GM12878 (cell line): ENCODE results near the gene SLC25A15. TPM values are rescaled to one million over a fixed set of nuclear protein-coding genes. Genes with fewer than 3 reads are reported as not detected.

Experiments
- ATAC-seq: fragments of 200-7000 bp; cut with Tn5 transposase; 3 replicates; pipeline ENCODE4 v1.9.1; 2020; ENCODE audit warnings: mild to moderate bottlenecking, moderate library complexity
- BruUV-seq: library from RNA; stranded (reverse); fragments of 400-500 nt; replicated peaks from 2 replicates; lab custom pipeline; 2021; lab: Mats Ljungman, UMichigan
- CTCF ChIA-PET: fragments of 300-600 bp; sonication (Branson Sonifier 250); formaldehyde crosslinking; extraction: SDS; loops from one replicate; lab custom pipeline; 2021; ENCODE audit warnings: inconsistent platforms; lab: Yijun Ruan, JAX
- POLR2A ChIA-PET: fragments of 350-600 bp; formaldehyde crosslinking; extraction: SDS; loops from one replicate; lab custom pipeline; 2021; ENCODE audit warnings: inconsistent platforms; lab: Charles Lee
- RAD21 ChIA-PET: fragments of 300-600 bp; sonication (Branson Sonifier 250); formaldehyde crosslinking; loops from one replicate; lab custom pipeline; 2023; ENCODE audit warnings: antibody characterized with exemption; ENCODE audit not compliant: unreplicated experiment; lab: Charles Lee
- SMC1A ChIA-PET: fragments of 300-600 bp; sonication (Branson Sonifier 250); formaldehyde crosslinking; loops from one replicate; lab custom pipeline; 2023; ENCODE audit not compliant: unreplicated experiment, uncharacterized antibody; lab: Charles Lee
- DNase-seq: peaks from one replicate; pipeline ENCODE4 v3.0.0-alpha.2; 2011; ENCODE audit warnings: low read depth, low spot score
- FAIRE-seq: peaks from 3 replicates; lab custom pipeline; 2011; peaks lifted over from hg19 to GRCh38; lab: Jason Lieb, UNC
- H2AFZ ChIP-seq: 2 replicates; pipeline ENCODE4 v1.6.0; 2011; ENCODE audit warnings: low read depth, low read length, control low read depth; ENCODE audit not compliant: control insufficient read depth
- H3K27ac ChIP-seq: 2 replicates; pipeline ENCODE4 v1.5.1; 2011; ENCODE audit warnings: control low read depth; ENCODE audit not compliant: control insufficient read depth, insufficient read depth
- H3K27me3 ChIP-seq, 2 experiments: replicated peaks in 1 of 2; 2 replicates each; pipeline versions ENCODE4 v1.6.0 to v1.6.1; 2011; ENCODE audit warnings: low read length in 1 of 2; ENCODE audit not compliant: control insufficient read depth in 2 of 2, insufficient read depth in 2 of 2
- H3K36me3 ChIP-seq, 2 experiments: 2 replicates each; pipeline ENCODE4 v1.5.1; 2011; ENCODE audit warnings: low read length in 1 of 2; ENCODE audit not compliant: control insufficient read depth in 2 of 2, insufficient read depth in 2 of 2
- H3K4me1 ChIP-seq: 2 replicates; pipeline ENCODE4 v1.6.1; 2011; ENCODE audit warnings: mild to moderate bottlenecking, low read length, moderate library complexity, mixed read lengths; ENCODE audit not compliant: control insufficient read depth, insufficient read depth
- H3K4me2 ChIP-seq: 2 replicates; pipeline ENCODE4 v1.6.0; 2011; ENCODE audit warnings: control low read depth; ENCODE audit not compliant: control insufficient read depth, insufficient read depth
- H3K4me3 ChIP-seq: fragments of 200-600 bp; sonication (generic); 2 replicates; pipeline ENCODE4 v1.5.1; 2016
- H3K79me2 ChIP-seq: 2 replicates; pipeline ENCODE4 v1.6.0; 2011; ENCODE audit warnings: low read length; ENCODE audit not compliant: control insufficient read depth, insufficient read depth
- H3K9ac ChIP-seq: 2 replicates; pipeline ENCODE4 v1.8.0; 2011; ENCODE audit warnings: low read length, control low read depth, mixed read lengths; ENCODE audit not compliant: control insufficient read depth, insufficient read depth
- H3K9me3 ChIP-seq: replicated peaks from 3 replicates; pipeline ENCODE4 v1.5.1; 2011; ENCODE audit warnings: mild to moderate bottlenecking, low read length; ENCODE audit not compliant: control insufficient read depth, insufficient read depth
- H4K20me1 ChIP-seq: 2 replicates; pipeline ENCODE4 v1.6.0; 2011; ENCODE audit not compliant: control insufficient read depth, insufficient read depth
- CEBPB ChIP-seq, 2 experiments: fragments of 150-350 bp in 1 of 2; IDR thresholded peaks; 2 replicates each; pipeline ENCODE4 v1.6.1; 2012 to 2014; ENCODE audit warnings: low read depth in 2 of 2, low read length in 2 of 2, borderline replicate concordance in 1 of 2, inconsistent platforms in 1 of 2
- EGR1 ChIP-seq, 2 experiments: IDR thresholded peaks; 1 replicate in 1 of 2; 2 replicates in 1 of 2; pipeline ENCODE4 v1.6.1; 2011 to 2012; ENCODE audit warnings: low read depth in 2 of 2, low read length in 2 of 2, borderline replicate concordance in 1 of 2, mild to moderate bottlenecking in 1 of 2, moderate library complexity in 1 of 2
- HCFC1 ChIP-seq: fragments of 150-350 bp; IDR thresholded peaks from 2 replicates; pipeline ENCODE4 v1.6.1; 2014; ENCODE audit warnings: low read length
- IKZF1 ChIP-seq: fragments of 450-650 bp; conservative IDR thresholded peaks from 2 replicates; pipeline ENCODE4 v1.6.1; 2017; ENCODE audit warnings: antibody characterized with exemption, mild to moderate bottlenecking
- MYB ChIP-seq: fragments of 150-350 bp; IDR thresholded peaks from 2 replicates; pipeline ENCODE4 v1.6.1; 2014; ENCODE audit warnings: mild to moderate bottlenecking, low read depth, low read length, borderline replicate concordance
- PML ChIP-seq: IDR thresholded peaks from 2 replicates; pipeline ENCODE4 v1.6.1; 2012; ENCODE audit warnings: low read length, inconsistent platforms
- RAD21 ChIP-seq: IDR thresholded peaks from 2 replicates; pipeline ENCODE4 v1.6.1; 2011; ENCODE audit warnings: mild to moderate bottlenecking, low read depth, low read length, moderate library complexity; ENCODE audit not compliant: insufficient read depth
- RFX5 ChIP-seq: IDR thresholded peaks from 2 replicates; pipeline ENCODE4 v1.6.1; 2011; ENCODE audit warnings: low read depth, low read length, improper control_type of control experiment
- SMC3 ChIP-seq: IDR thresholded peaks from 2 replicates; pipeline ENCODE4 v1.6.1; 2011; ENCODE audit warnings: low read length, improper control_type of control experiment, borderline replicate concordance
- YY1 ChIP-seq: IDR thresholded peaks from 2 replicates; pipeline ENCODE4 v1.6.1; 2011; ENCODE audit warnings: low read depth, mild to moderate bottlenecking, low read length
- ZNF207 ChIP-seq: fragments of 450-650 bp; IDR thresholded peaks from 2 replicates; pipeline ENCODE4 v1.6.1; 2014; ENCODE audit warnings: antibody characterized with exemption, mild to moderate bottlenecking, borderline replicate concordance
- whole genome bisulfite sequencing: methylation state at CpG from one replicate; pipeline ENCODE4 v1.1.6; 2016; ENCODE audit warnings: low lambda C conversion rate; ENCODE audit not compliant: insufficient replicate concordance, insufficient coverage; ENCODE audit errors: missing lambda C conversion rate; 5-methylcytosine and 5-hydroxymethylcytosine counted together
- in situ Hi-C: fragments of 300-500 bp; cut with MboI; formaldehyde crosslinking; loops from 9 replicates; pipeline ENCODE4 v1.14.3; 2018; ENCODE audit warnings: mixed read lengths
- intact Hi-C: fragments of 100-400 bp; cut with micrococcal nuclease; formaldehyde crosslinking; loops from one replicate; pipeline ENCODE4 v1.14.2; 2022; ENCODE audit not compliant: unreplicated experiment
- polyA plus RNA-seq, 11 experiments: library from polyadenylated mRNA; depleted of rRNA in 4 of 11; unstranded in 6 of 11; stranded (reverse) in 5 of 11; fragments of >200 nt; fragmentation: Nextera tagmentation in 4 of 11; fragmentation: Illumina TruSeq in 1 of 11; extraction: Ambion mirVana in 4 of 11; extraction: Trizol in 1 of 11; gene quantifications; 1 replicate in 1 of 11; 2 replicates in 10 of 11; pipeline versions ENCODE4 v1.2.1 to v1.2.3, GENCODE V29; 2011 to 2016; ENCODE audit warnings: inconsistent platforms in 2 of 11, missing spikeins in 2 of 11, low read depth in 1 of 11
- total RNA-seq, 4 experiments: library from RNA; depleted of rRNA in 3 of 4; stranded (reverse); fragments of >200 nt in 3 of 4; fragmentation: Illumina TruSeq in 1 of 4; extraction: Trizol in 1 of 4; gene quantifications; 2 replicates each; pipeline versions ENCODE4 v1.2.1 to v1.2.3, GENCODE V29; 2013 to 2021
- TF ChIP-seq, protein P1 (sequence below): fragments of 450-650 bp; IDR thresholded peaks from 2 replicates; pipeline ENCODE4 v1.6.1; 2018; ENCODE audit warnings: borderline replicate concordance, mild to moderate bottlenecking; ENCODE audit not compliant: partially characterized antibody
- TF ChIP-seq, protein P2 (sequence below), 3 experiments: IDR thresholded peaks in 2 of 3; conservative IDR thresholded peaks in 1 of 3; 2 replicates each; pipeline ENCODE4 v1.5.1; 2011; ENCODE audit warnings: low read depth in 3 of 3, low read length in 3 of 3, mild to moderate bottlenecking in 3 of 3, control low read depth in 2 of 3, moderate library complexity in 2 of 3, inconsistent platforms in 1 of 3, mixed read lengths in 1 of 3; ENCODE audit not compliant: control insufficient read depth in 2 of 3, insufficient read depth in 1 of 3; ENCODE audit errors: extremely low read depth in 1 of 3
- TF ChIP-seq, protein P3 (sequence below): IDR thresholded peaks from 2 replicates; pipeline ENCODE4 v1.6.1; 2012; ENCODE audit warnings: low read depth, low read length, improper control_type of control experiment

The SLC25A15 gene
- total and polyA plus RNA-seq, 10 of the 15 experiments (the other 5 are each of a cell fraction or from before 2014, with no cell fraction given): 2.7 to 20.6 (median 15.0) TPM

DNA sequence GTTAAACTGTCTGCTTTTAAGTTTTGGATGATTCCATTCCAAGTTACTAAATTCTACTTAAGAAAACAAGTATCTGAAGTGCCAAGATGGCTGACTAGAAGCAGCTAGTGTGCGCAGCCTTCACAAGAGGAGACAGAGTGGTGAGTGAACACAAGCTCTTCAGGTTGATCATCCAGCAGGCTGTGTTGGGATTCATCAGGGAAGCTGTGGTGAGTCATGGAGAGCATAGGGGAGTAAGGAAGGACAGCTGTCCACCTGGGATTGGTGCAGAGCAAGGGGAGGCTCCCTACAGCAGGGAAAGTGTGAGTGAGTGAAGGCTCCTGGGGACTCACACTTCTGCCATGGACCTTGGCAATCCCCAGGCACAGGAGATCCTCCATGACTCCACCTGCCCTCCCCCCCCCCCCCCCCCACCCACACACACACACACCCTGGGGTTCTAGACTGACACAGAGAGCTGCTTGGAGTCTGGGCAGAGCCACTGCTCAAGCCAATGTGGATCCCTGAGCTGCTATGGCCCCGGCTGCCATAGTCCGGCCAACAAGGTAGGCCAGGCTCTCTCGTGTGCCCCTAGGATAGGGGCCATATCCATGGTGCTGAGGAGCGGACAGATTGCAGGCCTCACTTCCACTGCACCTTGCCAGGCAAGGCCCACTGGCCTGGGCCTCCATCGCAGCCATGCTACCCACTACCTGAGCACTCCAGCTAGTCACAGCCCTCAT lies 23.5 kb downstream of the SLC25A15 start (continued):
- TF ChIP-seq, protein P1, sequence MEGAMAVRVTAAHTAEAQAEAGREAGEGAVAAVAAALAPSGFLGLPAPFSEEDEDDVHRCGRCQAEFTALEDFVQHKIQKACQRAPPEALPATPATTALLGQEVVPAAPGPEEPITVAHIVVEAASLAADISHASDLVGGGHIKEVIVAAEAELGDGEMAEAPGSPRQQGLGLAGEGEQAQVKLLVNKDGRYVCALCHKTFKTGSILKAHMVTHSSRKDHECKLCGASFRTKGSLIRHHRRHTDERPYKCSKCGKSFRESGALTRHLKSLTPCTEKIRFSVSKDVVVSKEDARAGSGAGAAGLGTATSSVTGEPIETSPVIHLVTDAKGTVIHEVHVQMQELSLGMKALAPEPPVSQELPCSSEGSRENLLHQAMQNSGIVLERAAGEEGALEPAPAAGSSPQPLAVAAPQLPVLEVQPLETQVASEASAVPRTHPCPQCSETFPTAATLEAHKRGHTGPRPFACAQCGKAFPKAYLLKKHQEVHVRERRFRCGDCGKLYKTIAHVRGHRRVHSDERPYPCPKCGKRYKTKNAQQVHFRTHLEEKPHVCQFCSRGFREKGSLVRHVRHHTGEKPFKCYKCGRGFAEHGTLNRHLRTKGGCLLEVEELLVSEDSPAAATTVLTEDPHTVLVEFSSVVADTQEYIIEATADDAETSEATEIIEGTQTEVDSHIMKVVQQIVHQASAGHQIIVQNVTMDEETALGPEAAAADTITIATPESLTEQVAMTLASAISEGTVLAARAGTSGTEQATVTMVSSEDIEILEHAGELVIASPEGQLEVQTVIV: no peak
- TF ChIP-seq CEBPB (IDR thresholded peaks at IDR 0.05; ENCODE audit: borderline replicate concordance in 1 of 2, low read depth in 2 of 2, low read length in 2 of 2): no peak
- no peak for TF ChIP-seq HCFC1
- no peak for TF ChIP-seq MYB
- no peak for TF ChIP-seq EGR1 (IDR thresholded peaks at IDR 0.05; ENCODE audit: borderline replicate concordance in 1 of 2, low read depth in 2 of 2, low read length in 2 of 2)

DNA sequence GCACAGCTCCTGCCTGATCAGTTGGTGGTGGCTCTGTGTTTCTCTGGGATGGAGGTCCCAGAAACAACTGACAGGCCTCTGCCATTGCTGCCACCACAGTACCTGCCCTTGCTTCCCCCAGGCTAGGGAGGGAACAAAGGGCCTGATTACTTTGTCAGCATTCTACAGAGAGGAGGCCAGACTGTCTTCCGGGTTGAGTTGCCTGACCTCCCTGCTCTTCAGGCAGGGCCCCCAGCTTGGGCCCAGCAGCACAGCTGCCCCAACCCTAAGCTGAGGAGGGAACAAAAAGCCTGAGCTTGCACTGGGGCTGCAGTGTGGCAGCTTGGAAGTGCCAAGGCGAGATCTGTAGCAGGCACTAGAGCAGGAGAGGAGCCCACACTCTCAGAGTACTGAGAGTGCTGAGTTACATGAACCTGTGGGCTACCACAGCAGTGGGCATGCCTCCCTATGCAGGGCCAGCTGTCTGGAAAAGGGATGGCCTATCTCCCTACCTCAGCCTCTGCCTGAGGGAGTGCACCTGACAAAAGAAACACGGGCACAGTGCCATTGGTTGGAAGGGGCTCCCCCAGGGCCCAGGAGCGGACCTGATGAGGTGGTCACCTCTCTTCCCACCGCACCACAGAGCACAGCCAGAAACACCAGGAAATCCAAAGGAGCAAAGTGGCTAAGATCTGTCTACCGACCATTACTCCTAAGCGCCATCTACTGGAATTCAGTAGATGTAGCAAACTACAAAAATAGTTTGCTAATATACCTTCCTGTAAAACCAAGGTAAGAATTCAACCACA lies 24.4 kb downstream of the SLC25A15 start:
- Histone ChIP-seq H3K9me3 (no peaks in the 10 kb centered on the region; the same call in 1 of the 3 replicates), H3K36me3 (no peaks in the 10 kb centered on the region; a peak in 2 of 4 replicates), H2AFZ (peak overlapping the region; percentile 56), H3K9ac (no peak overlapping the region), H3K4me1 (peaks cover 6% of the 10 kb centered on the region; the same call in 1 of the 2 replicates), H3K27me3 (no peaks in the 10 kb centered on the region), H3K4me2 (no peak overlapping the region), H3K4me3 (no peak overlapping the region), H4K20me1 (no peaks in the 10 kb centered on the region), H3K79me2 (no peaks in the 10 kb centered on the region), H3K27ac (no peak overlapping the region)
- intact Hi-C loops (loop anchor here (2.0 kb wide), 1 partner anchor 21 kb away; no protein-coding TSS in a partner anchor), in situ Hi-C loops (no loop called here)
- FAIRE-seq: no peak
- BruUV-seq: no TSS peak
- POLR2A ChIA-PET: no interaction called here
- no peak for DNase-seq
- WGBS: 47% methylated on average over 7 of the region's 7 CpGs
- TF ChIP-seq YY1 (no peak), SMC3 (peak; percentile 47), ZNF207 (no peak), RAD21 (peak; percentile 60), RFX5 (no peak), PML (no peak), IKZF1 (0 out of 2 replicates have a peak, but pooled peaks have one; percentile 23)
- TF ChIP-seq, protein P2, sequence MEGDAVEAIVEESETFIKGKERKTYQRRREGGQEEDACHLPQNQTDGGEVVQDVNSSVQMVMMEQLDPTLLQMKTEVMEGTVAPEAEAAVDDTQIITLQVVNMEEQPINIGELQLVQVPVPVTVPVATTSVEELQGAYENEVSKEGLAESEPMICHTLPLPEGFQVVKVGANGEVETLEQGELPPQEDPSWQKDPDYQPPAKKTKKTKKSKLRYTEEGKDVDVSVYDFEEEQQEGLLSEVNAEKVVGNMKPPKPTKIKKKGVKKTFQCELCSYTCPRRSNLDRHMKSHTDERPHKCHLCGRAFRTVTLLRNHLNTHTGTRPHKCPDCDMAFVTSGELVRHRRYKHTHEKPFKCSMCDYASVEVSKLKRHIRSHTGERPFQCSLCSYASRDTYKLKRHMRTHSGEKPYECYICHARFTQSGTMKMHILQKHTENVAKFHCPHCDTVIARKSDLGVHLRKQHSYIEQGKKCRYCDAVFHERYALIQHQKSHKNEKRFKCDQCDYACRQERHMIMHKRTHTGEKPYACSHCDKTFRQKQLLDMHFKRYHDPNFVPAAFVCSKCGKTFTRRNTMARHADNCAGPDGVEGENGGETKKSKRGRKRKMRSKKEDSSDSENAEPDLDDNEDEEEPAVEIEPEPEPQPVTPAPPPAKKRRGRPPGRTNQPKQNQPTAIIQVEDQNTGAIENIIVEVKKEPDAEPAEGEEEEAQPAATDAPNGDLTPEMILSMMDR (IDR thresholded peaks at IDR 0.05 in 2 of 3, conservative IDR thresholded peaks at IDR 0.05 in 1 of 3; ENCODE audit: control insufficient read depth in 2 of 3, extremely low read depth in 1 of 3, insufficient read depth in 1 of 3, low read depth in 3 of 3, low read length in 3 of 3): peak; percentile 42 to 73 (median 56)
- TF ChIP-seq, protein P3, sequence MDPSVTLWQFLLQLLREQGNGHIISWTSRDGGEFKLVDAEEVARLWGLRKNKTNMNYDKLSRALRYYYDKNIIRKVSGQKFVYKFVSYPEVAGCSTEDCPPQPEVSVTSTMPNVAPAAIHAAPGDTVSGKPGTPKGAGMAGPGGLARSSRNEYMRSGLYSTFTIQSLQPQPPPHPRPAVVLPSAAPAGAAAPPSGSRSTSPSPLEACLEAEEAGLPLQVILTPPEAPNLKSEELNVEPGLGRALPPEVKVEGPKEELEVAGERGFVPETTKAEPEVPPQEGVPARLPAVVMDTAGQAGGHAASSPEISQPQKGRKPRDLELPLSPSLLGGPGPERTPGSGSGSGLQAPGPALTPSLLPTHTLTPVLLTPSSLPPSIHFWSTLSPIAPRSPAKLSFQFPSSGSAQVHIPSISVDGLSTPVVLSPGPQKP: no peak
- RAD21 ChIA-PET: interaction anchor here (1.2 to 2.2 kb wide), 2 partner anchors 36 to 145 kb away, joined by 3 to 9 read pairs; no protein-coding TSS in a partner anchor
- SMC1A ChIA-PET: interaction anchor here (0.8 to 1.7 kb wide), 9 partner anchors 24 to 180 kb away, joined by 3 to 10 read pairs (median 3); partner anchors contain the start of gene SLC25A15
- ATAC-seq: peak; percentile 77
- CTCF ChIA-PET: interaction anchor here (0.6 to 3.3 kb wide), 24 partner anchors 8 to 383 kb away, joined by 3 to 23 read pairs (median 4); no protein-coding TSS in a partner anchor
